H54 (cell line): ENCODE data around the gene PPL.

Source experiments
- DNase-seq: peaks from one replicate; pipeline ENCODE4 v3.0.0; 2011; ENCODE audit warnings: low spot score, mixed read lengths; ENCODE audit not compliant: insufficient read length
- FAIRE-seq: peaks from 3 replicates; lab custom pipeline; 2011; peaks lifted over from hg19 to GRCh38; lab: Jason Lieb, UNC
- POLR2A ChIP-seq: IDR thresholded peaks from 2 replicates; pipeline ENCODE4 v1.6.1; 2011; ENCODE audit warnings: low read depth, mild to moderate bottlenecking, low read length

The PPL gene

DNA sequence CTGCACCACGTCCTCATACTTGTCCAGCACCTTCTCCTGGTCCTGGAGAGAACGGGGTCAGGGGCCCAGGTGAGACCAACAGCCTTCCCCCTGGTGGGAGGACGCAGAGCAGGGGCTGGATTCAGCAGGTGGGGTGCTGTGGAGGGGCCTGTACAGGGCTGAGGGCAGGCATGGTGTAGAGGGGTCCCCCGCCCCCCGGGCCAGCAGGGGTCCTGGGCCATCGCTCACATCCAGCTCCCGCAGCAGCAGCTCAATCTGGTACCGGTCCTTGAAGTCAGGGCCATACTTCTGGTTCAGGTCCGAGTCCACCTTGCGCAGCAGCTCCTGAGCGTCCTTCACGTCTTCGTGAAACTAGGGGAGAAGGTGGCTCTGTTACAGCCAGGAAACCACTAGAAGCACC, 41.6 kb downstream of the PPL start:
- FAIRE-seq = no peak
- TF ChIP-seq POLR2A = no peak
- no peak for DNase-seq

DNA sequence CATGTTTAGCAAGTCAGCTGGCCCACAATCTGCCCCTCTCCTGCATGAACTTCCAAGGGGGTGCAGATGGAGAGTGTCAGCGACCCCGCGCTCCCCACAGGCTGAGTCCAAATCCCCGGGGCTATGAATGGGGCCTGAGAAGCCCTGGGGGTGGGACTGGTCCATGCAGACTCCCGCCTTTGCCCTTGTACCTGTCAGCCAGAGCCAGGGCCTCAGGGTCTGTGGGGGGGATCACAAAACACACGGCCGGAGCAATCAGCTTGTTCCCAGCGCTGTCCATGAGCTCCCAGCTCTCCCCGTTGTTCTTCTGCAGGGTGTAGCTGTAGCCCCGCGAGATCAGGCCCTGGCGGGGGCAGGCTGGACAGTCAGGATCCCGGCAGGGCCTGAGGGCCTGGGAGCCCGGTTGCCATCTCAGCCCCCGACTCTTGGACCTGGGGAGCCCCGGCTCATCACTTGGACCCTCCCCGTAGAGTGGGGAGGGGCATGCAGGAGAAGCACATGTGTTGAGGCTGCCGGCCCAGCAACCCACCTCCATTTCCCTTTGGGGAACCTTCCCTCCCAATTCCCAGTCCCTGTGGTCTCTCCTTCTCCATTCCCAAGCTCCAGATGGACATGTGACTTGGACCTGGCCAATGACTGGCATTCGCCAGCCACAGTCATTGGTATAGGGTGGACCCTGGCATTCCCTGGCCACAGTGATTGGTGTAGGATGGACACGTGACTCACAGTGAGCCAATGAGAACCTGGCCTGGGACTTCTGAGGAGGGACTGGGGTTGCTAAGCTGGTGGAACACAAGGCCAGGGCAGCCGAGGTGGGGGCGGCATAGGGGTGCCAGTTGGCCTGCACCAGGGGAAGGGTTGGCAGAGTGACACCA, 42.4 kb downstream of the PPL start:
- no peak for TF ChIP-seq POLR2A
- DNase-seq (no peak), FAIRE-seq (no peak)

DNA sequence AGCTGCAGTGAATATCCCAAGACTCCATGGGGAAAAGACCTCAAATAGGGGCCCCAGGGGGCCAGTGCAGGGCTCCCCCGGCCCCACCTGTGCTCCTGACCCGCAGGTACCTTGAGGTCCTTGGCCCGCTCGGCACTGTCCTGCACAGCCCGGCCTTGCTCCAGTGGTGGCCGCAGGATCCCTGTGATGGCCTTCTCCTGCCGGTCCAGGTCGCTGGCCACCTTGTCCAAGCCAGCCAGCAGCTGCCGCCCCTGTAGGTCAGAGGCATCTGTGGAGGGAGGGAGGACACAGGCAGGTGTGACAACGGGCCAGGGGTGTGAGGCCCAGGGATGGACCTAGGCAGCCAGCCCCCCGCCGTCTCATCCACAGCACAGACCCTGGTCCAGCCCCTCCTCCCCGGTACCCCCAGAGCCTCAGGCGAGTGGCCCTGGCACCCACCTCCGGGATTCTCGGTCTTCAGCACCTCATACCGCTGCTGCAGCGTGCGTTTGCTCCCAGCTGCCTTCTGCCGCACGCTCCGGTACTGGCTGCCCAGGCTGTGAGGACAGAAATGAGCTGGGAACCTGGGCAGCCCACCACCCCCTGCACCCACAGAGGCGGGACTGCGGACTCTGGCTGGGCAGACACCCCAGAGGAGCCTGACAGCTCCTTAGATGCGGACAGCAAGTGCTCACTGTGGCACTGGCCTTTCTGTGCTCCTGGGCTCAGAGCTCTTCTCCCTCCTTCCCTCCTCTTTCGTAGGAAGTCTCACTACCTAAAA, 43.7 kb downstream of the PPL start:
- no peak for FAIRE-seq
- TF ChIP-seq POLR2A = no peak
- no peak for DNase-seq

DNA sequence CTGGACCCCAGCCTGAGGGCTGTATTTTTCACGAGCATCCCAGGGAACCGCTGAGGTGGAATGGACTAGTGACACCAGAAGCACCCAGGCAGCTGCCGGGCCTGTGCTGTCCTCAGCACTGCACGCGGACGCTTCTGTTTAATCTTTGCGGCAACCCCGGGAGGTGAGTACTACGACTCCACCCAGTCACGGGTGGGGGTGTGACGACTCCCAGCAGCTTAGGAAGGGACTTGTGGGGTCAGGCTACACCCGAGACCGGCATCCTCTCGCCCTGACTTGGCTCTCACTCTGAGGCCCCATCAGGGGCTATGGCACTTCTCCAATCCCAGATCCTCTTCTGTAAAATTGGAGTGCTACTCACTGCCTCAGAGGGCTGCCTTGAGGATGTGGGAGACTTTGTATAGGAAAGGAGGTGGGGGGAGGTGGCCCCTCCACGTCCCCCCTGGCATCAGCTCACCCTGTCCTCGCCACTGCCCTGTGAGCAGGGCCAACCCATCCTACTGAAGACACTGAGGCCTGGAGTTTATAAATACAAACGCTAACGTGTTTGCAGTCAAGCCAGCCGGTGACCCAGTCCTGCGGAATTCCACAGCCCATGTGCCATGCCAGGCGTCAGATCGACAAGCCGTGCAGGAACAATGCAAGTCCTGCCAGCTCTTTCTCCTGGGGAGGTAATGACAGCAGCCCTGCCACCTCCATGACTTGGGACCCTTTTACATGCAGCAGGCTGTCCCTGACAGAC, 44.4 kb downstream of the PPL start:
- FAIRE-seq (no peak), DNase-seq (no peak)

DNA sequence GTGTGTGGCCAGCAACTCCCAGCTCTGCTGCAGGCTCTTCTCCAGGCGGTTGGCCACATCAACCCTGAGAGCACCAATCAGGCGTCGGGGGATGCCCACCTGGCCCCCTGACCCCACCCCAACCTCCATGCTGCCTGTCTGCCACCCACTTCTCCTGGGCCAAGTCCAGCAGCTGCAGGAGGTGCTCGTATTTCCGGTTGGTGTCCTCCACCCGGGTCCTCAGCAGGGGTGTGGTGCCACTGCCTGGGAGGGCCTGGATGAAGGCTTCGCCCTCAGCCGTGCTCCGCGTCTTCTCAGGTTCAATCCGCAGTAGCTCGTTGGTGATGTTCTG, 45.1 kb downstream of the PPL start:
- DNase-seq (no peak), FAIRE-seq (no peak)
- TF ChIP-seq POLR2A = no peak

More for the DNA sequence above, 44.4 kb downstream of the PPL start:
- TF ChIP-seq POLR2A = no peak

DNA sequence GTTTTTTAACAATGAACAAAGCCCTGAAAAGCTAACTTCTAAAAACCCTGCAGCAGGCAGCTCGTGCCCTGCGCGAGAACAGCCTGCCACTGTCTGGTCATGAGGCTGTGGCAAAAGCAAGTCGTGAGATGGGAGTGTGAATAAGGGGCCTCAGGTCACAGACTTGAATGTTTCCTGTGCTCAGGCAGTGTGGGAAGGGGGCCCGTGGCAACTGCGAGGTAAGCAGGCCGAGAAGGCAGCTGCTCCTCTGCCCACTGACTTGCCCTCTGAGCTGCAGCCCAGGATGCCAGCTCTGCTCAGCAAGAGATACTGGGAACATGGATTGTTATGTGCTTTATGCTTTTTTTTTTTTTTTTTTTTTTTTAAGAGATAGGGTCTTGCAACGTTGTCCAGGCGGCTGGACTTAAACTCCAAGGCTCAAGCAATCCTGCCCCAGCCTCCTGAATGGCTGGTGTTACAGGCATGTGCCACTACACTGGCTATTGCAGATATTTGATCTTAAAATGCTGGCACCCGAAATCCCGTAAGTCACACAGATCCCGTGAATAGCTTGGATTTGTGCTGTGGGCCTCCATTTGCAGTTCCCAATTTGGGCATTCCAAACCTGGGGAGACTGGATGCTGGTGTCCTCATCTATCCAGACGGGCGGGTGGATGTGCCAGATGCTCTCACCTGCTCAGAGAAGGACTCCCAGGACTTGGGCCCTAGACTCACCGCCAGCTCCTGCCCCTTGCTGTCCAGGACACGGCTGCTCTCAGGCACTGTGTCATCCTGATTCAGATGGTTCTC, 45.7 kb downstream of the PPL start:
- DNase-seq = no peak
- FAIRE-seq = no peak
- TF ChIP-seq POLR2A = no peak

DNA sequence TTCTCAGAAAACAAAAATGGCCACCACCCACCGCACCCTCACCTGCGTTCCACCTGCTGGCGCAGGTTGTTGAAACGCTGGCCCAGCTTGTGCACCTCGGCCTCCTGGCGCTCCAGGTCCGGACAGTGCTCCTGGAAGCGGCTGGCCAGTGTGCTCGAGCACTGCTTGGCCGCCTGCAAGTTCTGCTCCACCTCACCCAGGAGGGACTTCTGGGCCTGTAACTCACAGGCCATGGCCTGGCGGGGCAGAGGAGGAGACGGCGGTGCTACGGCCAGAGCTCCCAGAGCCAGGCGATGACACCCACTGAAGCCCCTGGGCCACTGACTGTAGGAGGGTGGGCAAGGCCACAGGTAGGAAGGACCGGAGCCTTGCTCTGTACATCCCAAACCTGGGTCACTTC, 46.3 kb downstream of the PPL start:
- no peak for TF ChIP-seq POLR2A
- no peak for FAIRE-seq
- no peak for DNase-seq

DNA sequence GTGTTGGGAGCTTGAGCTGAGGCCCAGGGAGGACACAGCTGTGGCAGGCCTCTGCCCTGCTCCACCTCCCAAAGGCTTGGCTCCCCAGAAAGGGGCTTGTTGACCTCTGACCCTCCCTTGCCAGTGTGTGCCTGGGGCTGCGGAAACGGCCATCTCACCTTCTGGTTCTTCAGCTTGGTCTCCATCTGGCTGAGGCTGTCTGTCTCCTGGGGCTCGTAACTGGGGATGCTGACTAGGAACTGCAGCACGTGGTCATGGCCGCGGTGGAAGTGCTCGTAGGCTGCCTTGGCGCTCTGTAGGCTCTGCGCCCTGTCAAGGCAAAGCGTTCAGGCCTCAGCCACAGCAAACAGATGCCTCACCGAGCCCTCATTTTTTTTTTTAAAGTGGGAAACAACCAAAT, 46.9 kb downstream of the PPL start:
- no peak for FAIRE-seq
- no peak for TF ChIP-seq POLR2A
- DNase-seq = no peak

DNA sequence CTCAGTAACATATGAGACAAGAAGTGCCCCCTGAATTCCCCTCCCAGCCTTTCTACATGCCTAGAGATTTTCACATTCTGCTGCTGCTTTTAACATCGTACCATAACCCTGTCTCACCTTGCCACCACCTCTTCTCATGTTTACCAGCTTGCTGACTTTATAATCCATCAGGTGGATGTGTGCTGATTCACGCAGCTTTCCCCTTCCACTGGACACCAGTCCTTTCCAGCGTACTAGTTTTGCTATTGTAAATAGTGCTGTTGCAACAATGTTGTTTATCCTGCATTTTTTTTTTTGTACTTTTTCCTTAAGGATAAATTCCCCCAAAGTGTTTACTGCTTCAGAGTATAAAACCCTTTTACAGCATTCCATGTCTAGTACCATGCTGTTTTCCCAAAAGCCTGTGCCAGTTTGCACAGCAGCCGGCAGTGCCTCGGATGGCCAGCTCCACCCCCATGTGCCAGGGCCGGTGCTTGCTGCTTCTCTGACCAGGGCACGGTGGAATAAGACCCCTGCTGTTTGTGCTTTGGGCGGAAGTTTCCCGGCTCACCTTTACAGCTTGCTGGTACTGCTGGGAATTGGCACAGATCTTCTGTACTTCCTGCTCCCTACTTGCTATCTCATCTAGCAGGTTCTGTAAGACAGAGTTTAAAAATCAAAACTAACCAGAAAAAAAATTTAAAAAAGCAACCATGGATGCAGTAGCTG, 48.4 kb downstream of the PPL start:
- no peak for TF ChIP-seq POLR2A
- no peak for DNase-seq
- FAIRE-seq = no peak

DNA sequence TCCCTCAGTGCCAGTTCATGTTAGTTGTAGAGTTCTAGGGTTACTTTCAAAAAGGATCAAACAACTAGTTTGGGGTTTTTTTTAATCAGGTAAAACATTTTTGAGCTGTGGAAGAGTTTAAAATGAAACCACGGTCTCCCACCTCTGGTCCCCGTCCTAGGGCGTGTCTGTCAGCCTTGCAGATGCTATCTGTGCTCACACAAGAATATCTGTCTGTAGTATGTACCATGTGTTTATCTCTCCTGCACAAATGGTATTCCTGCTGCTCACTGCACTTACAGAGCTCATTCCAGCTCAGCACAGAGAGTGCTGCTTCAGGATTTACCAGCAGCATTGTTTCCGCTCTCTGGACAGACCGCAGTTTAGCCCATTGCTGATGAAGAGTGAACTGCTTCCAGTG, 50.8 kb downstream of the PPL start:
- DNase-seq = no peak
- no peak for FAIRE-seq
- TF ChIP-seq POLR2A = no peak

DNA sequence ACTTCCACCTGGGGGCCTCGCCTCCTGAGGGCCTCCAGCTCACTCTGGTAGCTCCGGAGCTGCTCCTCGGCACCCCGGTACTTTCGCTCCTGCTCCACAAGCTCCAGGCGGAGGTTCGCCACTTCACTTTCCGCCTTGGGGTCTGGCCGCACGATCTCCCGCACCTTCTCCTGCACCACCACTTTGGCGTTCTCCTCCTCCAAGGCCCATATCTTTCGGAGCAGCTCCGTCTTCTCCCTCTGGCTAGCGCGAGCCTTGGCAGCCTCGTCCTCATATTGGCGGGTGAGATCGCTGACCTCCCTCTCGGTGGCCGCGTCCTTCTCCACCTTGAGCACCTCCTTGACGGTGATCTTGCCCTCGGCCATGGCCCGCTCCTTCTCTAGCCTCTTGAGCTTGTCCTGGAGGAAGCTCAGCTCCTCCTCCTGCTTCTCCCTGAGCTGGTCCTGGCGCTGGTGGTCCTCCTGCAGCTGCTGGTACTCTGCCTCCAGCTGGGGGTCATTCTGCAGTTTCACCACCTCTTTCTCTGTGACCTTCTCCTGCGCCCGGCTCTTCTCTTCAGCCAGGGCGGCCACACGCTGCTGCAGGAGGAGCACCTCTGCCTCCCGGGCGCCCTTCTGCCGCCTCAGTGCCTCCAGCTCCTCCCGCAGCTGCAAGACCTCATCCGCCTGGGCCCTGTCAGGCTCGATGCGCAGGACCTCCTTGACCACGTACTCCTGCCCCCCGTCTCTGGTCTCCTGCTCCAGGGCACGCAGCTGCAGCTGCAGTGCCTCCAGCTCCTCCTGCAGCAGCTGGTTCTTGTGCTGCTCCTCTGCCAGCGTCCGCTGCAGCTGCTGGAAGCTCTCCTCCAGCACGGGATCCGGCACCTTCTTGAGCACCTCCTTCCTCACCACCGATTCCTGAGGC, 51.7 kb downstream of the PPL start:
- DNase-seq = no peak
- FAIRE-seq = no peak
- TF ChIP-seq POLR2A = no peak

DNA sequence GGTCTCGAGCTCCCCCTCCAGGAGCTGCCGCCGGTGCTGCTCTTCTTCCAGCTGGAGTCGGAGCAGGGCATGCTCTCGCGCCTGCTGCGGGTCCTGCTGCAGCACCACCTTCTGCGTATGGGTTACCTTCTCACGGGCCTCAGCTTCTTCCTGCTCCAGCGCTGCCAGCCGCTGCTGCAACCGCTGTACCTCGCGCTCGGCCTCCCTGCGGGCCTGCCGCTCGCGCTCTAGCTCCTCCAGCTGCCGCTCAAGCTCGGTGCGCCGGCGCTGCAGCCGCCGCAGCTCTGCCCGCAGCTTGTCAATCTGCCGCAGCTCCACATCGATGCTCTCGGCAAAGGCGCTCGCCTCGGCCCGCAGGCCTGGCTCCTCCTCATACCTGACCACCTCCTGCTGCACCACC, 52.7 kb downstream of the PPL start:
- DNase-seq (no peak), FAIRE-seq (no peak)
- no peak for TF ChIP-seq POLR2A

DNA sequence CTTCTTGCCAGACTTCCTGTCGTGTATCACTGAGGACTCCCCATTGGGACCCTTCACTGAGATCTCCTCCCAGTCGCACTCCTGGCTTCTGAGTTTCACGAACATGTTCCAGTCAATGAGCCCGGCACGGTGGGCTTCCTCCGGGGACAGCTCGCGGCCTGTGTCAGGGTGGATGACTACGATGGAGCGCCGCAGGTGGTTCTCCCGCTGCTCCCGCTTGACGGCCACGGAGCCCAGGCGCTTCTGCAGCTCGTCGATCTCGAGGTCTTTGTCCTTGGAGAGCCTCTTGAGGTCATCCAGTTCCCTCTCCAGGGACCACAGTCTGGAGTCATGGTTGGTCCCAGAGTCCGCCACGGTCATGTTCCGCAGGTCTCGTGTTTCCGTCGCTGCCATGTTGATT, 53.4 kb downstream of the PPL start:
- no peak for TF ChIP-seq POLR2A
- no peak for FAIRE-seq
- DNase-seq = no peak
